Measurements from ENCODE around the gene DDX10. TPM values are rescaled to one million over a fixed set of nuclear protein-coding genes. Genes with fewer than 3 reads are reported as not detected.

Gene DDX10
- total RNA-seq, 1 donor from 2014 or later = 24.5 TPM

GRCh38 chr11:108875134-108875533, 210.3 kb downstream of the DDX10 start:
- no peak for DNase-seq (ENCODE audit: low read depth)
- H3K4me3 ChIP-seq (ENCODE audit: low read depth, low read length) = no peak overlapping the region
- TF ChIP-seq, protein P1, sequence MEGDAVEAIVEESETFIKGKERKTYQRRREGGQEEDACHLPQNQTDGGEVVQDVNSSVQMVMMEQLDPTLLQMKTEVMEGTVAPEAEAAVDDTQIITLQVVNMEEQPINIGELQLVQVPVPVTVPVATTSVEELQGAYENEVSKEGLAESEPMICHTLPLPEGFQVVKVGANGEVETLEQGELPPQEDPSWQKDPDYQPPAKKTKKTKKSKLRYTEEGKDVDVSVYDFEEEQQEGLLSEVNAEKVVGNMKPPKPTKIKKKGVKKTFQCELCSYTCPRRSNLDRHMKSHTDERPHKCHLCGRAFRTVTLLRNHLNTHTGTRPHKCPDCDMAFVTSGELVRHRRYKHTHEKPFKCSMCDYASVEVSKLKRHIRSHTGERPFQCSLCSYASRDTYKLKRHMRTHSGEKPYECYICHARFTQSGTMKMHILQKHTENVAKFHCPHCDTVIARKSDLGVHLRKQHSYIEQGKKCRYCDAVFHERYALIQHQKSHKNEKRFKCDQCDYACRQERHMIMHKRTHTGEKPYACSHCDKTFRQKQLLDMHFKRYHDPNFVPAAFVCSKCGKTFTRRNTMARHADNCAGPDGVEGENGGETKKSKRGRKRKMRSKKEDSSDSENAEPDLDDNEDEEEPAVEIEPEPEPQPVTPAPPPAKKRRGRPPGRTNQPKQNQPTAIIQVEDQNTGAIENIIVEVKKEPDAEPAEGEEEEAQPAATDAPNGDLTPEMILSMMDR (IDR thresholded peaks at IDR 0.05; ENCODE audit: insufficient read depth, low read length, poor library complexity, severe bottlenecking) = no peak
- no peaks in the 10 kb centered on the region for H3K27me3 ChIP-seq (ENCODE audit: control insufficient read depth, insufficient read depth, low read length)
- H3K36me3 ChIP-seq (ENCODE audit: control insufficient read depth, insufficient read depth, low read length) = no peaks in the 10 kb centered on the region

DNA sequence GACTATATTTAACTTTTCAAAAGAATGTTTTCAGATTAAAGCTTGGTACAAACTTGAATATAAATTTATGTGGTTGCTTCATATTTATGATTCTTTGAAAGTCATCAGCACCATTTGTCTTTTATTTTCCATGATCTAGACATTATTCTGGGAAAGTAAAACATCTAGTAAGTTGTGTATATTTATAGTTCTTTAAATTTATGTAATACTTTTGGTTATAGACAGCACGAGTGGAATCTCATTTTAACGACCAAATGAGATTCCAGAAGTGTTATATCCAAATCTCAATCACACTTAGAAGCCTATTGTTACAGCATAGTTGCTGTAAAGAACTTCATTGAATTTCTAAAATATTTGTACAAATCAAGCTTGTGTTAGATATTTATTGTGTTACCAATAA, 212.3 kb downstream of the DDX10 start:
- TF ChIP-seq, protein P1 (IDR thresholded peaks at IDR 0.05; ENCODE audit: insufficient read depth, low read length, poor library complexity, severe bottlenecking) = no peak
- no peak overlapping the region for H3K4me3 ChIP-seq (ENCODE audit: low read depth, low read length)
- H3K27me3 ChIP-seq (ENCODE audit: control insufficient read depth, insufficient read depth, low read length) = no peaks in the 10 kb centered on the region
- no peak for DNase-seq (ENCODE audit: low read depth)
- no peaks in the 10 kb centered on the region for H3K36me3 ChIP-seq (ENCODE audit: control insufficient read depth, insufficient read depth, low read length)

DNA sequence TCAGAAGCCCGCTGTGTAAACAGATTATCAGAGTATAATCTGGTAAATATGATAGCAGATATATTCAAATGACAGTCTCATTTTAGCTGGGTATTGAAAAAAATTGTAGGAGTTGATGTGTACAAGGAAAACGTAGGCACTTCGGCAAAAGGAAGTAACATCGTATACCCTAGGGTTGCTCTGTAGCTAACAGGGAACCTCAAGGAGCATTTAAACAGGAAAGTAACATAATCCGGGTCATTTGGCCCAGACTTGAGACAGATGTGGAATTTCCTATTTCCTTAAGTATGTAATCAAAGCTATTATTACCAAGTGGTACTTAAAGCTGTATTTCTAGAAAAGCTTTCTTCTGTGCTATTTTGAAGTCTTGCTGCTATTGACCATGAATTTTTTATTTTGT, 215.6 kb downstream of the DDX10 start:
- TF ChIP-seq, protein P1 (IDR thresholded peaks at IDR 0.05; ENCODE audit: insufficient read depth, low read length, poor library complexity, severe bottlenecking) = no peak
- H3K36me3 ChIP-seq (ENCODE audit: control insufficient read depth, insufficient read depth, low read length) = no peaks in the 10 kb centered on the region
- H3K27me3 ChIP-seq (ENCODE audit: control insufficient read depth, insufficient read depth, low read length) = no peaks in the 10 kb centered on the region
- no peak overlapping the region for H3K4me3 ChIP-seq (ENCODE audit: low read depth, low read length)
- no peak for DNase-seq (ENCODE audit: low read depth)

DNA sequence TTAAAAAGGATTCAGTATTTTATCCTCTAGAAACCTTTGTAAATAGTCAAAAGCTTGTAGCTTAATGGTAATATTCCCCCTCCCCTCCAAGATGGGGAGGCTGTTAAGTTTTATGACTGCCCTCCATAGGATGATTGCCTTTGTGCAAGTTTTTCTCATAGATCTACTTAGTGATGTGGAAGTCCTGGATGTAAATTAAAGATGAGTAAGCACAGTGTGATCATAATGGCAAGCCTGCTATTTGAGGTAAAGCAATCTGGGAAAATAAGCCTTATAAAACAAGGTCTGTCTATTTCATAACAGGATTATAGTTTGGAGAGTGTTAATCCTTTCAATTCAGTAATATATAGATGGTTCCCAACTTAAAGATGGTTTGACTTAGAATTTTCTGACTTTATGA, 216.3 kb downstream of the DDX10 start:
- TF ChIP-seq, protein P1 (IDR thresholded peaks at IDR 0.05; ENCODE audit: insufficient read depth, low read length, poor library complexity, severe bottlenecking) = no peak
- no peaks in the 10 kb centered on the region for H3K36me3 ChIP-seq (ENCODE audit: control insufficient read depth, insufficient read depth, low read length)
- no peak for DNase-seq (ENCODE audit: low read depth)

DNA sequence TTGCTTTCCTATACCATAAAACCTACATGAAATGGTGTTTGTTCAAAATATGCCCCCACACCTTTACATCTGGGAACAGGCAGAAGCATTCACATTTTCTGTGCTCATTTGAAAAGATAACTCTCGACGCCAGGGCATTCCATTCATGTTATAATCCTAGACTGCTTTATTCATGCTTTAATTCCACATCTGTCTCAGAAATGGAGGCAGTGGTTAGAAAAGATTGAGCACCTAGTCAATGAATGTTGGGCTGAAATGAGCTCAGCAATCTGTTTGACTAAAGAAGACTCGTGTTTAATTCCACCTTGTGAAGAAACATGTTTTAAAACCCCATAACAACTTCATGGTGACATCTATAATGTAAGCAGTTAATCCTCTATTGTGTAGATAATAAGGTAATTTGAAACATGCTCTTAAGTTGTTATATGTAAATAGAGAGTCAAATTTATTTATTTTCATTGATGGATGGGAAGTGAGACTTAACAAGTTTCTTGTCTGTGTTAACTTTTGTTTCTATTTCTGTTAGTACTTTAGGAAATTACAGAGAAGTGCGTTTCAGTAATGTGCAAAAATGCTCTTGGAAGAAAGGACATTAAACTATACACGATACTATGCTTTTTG, 217.5 kb downstream of the DDX10 start:
- Histone ChIP-seq H3K4me3 (ENCODE audit: low read depth, low read length) (no peak overlapping the region), H3K27me3 (ENCODE audit: control insufficient read depth, insufficient read depth, low read length) (no peaks in the 10 kb centered on the region), H3K36me3 (ENCODE audit: control insufficient read depth, insufficient read depth, low read length) (no peaks in the 10 kb centered on the region)
- DNase-seq (ENCODE audit: low read depth) = no peak
- TF ChIP-seq, protein P1 (IDR thresholded peaks at IDR 0.05; ENCODE audit: insufficient read depth, low read length, poor library complexity, severe bottlenecking) = no peak

More for the DNA sequence above, 216.3 kb downstream of the DDX10 start:
- no peak overlapping the region for H3K4me3 ChIP-seq (ENCODE audit: low read depth, low read length)
- no peaks in the 10 kb centered on the region for H3K27me3 ChIP-seq (ENCODE audit: control insufficient read depth, insufficient read depth, low read length)
